WI38 (cell line): ENCODE results near the gene CALN1.

Source experiments
- H3K4me3 ChIP-seq: 2 replicates; pipeline ENCODE4 v1.5.1; 2011; ENCODE audit warnings: low read depth, mild to moderate bottlenecking, control low read depth, low read length
- CTCF ChIP-seq: IDR thresholded peaks from 2 replicates; pipeline ENCODE4 v1.5.1; 2012; ENCODE audit warnings: low read depth, mild to moderate bottlenecking, control low read depth, low read length

Gene CALN1

GRCh38 chr7:72292118-72292517 is 120.0 kb downstream of the CALN1 start:
- TF ChIP-seq CTCF: no peak
- H3K4me3 ChIP-seq: no peak overlapping the region

- no peak overlapping the region for H3K4me3 ChIP-seq
- TF ChIP-seq CTCF: no peak
Measured at GRCh38 chr7:72286519-72286918, 125.6 kb downstream of the CALN1 start.

GRCh38 chr7:72283309-72283708 is 128.8 kb downstream of the CALN1 start:
- TF ChIP-seq CTCF: no peak

GRCh38 chr7:72281308-72281707 is 130.8 kb downstream of the CALN1 start:
- no peak for TF ChIP-seq CTCF
- no peak overlapping the region for H3K4me3 ChIP-seq

More at GRCh38 chr7:72283309-72283708, 128.8 kb downstream of the CALN1 start:
- H3K4me3 ChIP-seq: no peak overlapping the region

- H3K4me3 ChIP-seq: no peak overlapping the region
- no peak for TF ChIP-seq CTCF
Measured at GRCh38 chr7:72279203-72279602, 132.9 kb downstream of the CALN1 start.

- TF ChIP-seq CTCF: no peak
- no peak overlapping the region for H3K4me3 ChIP-seq
Measured at GRCh38 chr7:72278550-72278949, 133.6 kb downstream of the CALN1 start.

GRCh38 chr7:72275382-72276070 is 136.6 kb downstream of the CALN1 start:
- TF ChIP-seq CTCF: no peak
- H3K4me3 ChIP-seq: no peak overlapping the region
